GM21360 (cell line): ENCODE measurements around the gene PEPD.

Experiments
- ATAC-seq: cut with Tn5 transposase; IDR thresholded peaks from one replicate; pipeline ENCODE4 v1.9.1; 2021; ENCODE audit warnings: mild to moderate bottlenecking, moderate library complexity; ENCODE audit not compliant: unreplicated experiment

PEPD gene

GRCh38 chr19:33399081-33399744 is 122.4 kb downstream of the PEPD start:
- ATAC-seq, result no peak

DNA sequence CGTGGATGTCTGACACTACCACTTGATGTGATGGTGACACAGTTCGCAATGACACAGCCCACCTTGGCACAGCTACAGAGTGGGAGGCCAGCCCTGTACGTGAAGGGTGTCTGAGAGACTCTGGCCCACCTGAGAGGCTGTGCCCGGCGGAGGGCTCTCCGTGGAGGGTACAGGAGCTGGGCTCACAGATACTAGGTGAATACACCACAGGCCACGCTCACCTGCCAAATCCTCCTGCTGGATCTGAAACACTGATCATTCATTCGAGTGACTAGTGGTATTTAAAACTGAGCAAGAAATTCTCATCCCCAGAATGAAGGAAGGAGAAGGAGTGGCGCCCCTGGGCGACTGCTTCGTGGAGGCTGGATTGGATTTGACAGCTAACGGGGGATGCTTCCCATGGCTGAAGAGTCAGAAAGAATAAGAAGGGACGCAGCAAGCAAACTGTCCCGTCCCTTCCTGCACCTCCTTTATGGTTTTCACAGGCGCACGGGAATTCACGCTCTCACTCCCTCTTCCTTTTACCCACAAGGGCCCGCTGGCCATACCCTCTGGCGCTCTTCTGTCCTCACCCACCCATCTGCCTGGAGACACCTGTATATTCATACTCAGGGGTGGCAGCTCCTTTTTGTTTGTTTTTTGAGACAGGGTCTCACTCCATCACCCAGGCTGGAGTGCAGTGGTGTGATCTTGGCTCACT is 123.1 kb downstream of the PEPD start:
- no peak for ATAC-seq

GRCh38 chr19:33397536-33398360 is 123.8 kb downstream of the PEPD start:
- ATAC-seq, result no peak

DNA sequence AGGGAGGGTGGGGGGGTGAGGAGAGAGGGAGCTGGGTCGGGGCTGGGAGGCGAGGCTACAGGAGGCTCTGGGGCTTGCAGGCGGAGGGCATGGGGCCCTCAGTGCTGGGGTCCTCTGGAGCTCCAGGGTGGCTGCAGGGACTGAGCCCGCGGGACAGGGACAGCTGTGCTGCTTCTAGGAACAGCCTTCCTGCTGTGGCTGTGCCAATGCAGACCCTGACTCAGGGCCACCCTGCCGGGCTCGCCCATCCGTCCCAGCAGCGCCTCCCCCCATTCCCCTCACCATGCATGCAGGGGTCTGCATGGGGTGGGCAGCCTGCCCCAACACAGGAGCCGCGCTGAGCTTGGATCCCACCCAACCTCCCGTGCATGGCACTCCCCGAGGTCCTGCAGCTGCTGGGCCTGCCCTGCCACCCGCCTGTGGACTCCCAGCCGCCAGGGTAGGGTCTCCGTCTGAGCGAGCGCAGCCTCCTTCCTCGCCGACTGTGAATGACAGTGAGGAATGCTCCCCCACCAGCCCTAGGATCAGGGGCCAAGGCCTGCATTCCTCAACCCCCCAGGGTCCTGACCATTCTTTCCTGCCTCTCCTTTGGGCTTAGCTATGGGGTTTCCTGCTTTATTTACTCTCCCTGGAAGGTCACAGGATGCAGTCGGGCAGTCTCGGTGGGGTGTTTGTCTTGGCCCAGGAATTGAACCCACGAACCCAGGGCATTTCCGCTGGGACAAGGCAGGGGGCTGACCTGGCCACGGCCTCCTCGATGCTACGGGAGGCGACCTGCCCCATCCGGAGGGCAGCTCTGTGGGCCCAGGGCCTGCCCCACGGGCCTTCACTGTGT is 124.7 kb downstream of the PEPD start:
- no peak for ATAC-seq

DNA sequence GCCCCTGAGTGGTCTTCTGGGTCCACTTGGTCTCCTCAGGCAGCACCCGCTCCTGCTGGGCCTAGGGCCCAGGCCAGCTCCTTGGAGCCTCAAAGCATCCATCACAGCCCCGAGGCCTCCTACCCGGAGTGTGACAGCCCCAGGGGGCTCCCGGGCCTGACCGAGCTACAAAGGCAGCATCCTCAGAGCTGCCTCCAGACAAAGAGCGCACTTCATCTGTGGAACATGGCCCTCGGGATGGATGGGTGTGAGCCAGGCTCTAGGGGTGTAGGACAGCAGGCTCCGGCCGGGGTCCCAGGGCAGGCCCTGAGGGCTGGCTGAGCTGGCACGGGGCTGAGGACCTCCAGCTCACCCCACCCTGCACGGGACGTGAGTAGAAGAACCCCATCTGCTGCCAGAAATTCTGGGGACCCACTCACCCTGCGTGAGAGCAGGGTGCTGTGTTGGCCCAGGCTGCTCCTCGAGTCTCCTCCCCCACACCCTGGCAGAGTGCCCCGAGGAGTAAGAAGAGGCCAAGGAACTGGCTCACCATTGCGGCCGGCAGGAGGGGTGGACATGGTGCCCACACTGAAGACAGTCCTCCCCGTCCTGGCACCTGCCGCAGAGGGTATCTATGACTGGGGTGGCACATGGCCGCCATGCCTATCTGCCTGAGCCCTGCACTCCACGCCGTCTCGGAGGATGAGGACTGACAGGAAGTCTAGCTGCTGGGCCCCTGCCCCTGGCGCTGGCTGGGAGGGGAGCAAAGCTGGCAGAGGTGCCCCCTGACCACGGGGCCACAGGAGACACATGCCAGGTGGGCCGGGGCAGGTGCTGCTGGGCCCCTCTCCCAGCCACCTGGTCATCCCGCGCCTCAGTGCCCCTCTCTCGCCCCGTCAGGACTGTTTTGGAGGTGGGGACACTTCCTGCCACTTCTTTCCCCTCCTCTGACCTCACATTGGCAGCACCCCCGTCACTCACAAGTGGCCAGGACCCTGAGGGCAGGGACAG is 125.7 kb downstream of the PEPD start:
- no peak for ATAC-seq

DNA sequence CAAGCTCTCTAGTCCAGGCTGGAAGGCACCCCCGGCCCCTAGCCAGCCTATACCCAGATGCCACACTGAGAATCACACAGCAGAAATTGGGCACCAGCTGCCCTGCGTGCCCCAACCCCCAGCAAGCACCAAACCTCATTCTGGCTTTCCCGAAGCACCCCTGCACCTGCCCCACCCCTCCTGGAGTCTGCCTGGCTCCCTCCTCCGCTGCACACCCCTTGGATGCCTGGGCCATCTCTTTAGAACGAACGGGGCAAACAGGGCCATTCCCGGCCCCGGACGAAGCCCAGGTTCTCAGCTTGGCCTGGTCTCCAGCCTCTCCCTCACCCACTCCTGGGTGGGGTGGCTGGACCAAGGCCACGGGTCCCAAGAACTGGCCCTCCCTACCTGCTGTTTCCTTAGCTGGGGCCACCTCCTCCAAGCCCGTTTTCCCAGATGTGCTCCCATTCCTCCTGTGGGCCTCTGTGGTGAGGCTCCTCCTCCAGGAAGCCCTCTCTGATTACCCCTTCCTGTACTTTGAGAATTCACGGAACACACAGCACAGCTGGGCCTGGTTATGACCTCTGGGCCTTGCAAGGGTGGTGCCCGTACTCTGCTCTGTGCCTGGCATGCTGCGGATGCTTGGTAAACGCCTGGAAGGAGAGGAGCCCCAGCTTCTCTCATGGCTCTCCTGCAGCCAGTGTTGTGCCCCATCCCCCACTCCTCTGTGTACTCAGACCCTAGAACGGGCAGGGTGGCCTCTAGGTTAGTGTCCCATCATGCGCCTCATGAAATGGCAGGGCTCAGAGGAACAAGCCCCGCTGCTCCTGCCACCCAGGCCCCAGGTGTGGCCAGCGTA is 126.6 kb downstream of the PEPD start:
- no peak for ATAC-seq

DNA sequence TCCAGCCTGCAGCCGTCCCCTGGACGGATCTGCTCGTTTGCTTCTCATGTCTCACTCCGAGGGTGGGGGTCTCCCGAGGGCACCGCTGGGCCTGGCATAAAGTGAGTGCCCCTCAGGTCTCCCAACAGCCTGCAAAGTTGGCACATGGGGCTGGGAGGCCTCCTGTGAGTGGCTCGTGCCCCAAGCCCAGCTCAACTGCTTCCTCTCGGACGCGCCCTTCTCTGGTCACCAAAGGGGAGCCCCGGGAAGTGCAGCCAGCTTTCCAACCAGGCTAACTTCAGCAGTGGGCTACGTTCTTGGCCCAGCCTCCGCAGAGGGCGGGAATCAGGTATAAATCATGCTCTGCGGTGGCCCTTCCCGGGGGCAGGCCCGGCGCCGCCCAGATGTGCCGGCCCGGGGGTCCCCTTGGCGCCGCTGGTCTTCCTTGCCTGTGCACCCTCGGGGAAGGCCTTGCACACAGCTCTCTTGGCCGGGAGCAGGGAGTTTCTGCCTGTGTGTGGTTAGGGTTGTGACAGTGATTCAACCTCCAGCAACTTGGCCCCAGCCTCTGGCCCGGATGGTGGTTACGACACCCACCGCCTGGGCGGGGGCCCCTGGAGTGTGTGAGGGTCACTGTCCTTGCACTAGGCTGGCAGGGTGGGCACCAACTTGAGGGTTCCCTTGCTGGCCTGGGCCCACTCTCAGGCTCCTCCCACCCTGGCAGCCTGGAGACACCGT is 127.4 kb downstream of the PEPD start:
- no peak for ATAC-seq

DNA sequence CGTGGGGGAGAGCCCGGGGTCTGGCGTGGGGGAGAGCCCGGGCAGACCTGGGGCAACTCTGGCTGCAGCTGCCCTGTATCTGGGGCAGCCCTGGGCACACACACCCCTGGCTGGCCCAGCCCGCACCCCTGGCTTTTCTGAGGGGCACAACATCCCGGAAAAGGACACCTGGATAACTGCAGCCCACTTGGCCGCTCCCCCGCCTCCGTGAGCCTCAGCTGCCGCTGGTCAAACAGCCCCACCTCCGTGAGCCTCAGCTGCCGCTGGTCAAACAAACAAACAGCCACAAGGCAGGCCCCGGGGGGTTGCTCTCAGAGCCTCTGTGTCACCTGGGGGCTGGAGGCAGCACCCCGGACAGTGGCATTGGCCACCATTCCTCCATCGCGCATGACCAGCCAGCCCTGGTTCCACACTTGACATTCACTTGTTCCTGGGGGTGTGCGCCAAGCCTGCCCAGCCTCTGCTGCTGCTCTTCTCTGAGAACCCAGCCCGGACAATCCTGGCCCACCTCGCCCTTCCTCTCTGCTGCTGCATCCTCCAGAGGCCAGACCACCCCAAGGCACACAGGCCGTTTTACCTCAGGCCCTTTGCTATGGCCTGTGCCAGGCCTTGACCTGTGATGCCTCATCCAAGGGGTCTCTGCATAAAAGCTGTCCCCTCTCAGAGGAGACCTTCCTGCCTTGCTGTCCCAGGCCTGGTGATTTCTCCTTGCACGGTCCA is 128.1 kb downstream of the PEPD start:
- ATAC-seq, result no peak

GRCh38 chr19:33392341-33393285 is 129.0 kb downstream of the PEPD start:
- ATAC-seq, result no peak

DNA sequence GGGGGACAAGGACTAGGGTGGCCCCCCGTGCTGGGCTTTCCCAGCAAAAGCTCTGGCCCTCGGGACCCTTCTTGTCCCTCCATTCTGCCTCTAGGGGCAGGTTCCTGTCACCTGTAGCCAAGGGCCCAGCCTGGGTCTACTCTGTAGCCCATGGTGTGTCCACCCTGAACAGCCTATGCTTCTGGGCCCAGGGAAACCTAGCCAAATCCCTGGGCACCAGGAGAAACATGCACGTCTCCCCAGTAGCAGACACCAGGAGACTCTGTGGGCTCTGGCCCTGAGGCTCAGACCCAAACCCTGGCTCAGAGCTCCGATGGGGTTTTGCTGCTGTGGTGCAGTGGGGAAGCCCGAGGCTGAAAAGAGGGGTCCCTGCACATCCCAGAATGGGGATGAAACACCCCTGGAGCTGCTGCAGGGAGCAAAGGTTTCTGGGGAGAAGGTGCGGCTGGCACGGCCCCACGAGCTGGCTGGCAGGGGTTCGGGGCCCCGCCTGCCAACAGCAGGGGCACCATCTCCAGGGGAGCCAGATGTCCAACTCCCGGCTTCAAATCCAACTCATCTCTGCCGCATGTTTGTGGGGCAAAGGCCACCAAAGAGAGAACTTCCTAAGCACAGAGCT is 129.9 kb downstream of the PEPD start:
- no peak for ATAC-seq

DNA sequence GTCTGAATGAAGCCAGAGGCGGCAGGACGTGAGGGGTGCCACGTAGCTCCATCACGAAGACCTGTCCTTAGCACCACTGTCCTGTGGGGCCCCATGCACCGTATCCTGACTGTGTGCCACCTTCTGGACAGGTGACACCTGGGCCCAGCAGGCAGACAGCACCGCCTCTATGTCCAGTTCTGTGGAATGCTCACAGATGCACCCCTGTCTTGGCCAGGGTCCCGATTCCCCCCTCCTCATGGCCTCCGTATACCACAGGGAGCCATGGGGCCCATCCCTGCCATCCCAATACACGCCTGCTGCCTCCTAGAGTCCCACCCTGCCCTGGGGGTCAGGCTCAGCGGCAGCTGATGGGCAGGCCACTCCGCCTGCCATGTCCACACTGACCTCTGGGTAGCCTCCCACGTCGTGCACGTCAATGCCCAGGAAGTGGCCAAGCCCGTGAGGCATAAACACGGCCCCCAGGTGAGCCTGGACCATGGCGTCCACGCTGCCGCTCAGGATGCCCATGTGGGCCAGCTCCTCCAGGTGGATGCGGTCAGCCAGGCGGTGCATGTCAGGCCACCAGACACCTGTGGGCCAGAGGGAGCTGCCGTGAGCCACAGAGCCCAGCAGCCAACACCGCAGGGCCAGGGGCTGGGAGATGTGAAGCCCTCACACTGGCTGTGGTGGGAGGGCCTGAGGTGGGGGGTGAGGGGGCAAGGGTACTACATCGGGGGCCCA is 130.5 kb downstream of the PEPD start:
- no peak for ATAC-seq

DNA sequence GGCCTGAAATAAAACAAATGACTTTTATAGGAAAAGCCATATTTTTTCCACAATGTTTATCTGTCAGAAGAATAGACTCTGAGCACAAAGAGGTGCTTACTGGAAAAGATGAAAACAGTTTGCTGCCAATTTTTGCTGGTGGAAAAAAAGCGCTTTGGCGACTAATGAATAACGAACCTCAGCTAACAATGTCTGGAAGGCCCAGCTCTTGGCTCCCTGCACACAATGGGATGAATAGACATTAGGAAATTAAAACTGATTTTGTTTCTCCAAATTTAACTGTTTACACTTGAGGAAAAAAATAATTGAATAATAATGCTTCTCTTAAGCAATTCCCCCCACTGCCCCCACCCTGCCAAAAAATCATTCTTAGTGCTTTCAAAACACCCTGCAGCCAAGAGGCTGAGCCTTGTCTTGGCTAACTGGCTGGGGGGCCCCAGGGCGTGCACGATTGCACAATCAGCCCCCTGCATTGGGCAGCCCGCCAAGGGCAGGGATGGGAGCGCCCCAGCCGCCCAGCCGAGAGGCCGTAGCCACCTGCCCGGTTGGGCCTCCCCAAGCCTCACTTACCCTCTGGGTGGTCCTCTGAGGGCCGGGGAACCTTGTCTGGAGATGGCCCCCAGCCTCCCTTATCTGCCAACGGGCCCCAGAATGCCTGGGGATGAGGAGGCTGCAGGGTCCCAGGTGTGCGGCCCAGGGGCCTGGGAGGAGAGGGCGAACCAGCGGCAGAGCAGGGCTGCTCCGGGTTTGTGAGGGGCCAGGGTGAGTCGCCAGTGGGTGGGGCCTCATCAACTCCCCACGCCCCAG is 131.3 kb downstream of the PEPD start:
- no peak for ATAC-seq

- ATAC-seq, result no peak
These were observed 132.0 kb downstream of the PEPD start for GRCh38 chr19:33389421-33390100.
